ENCODE results near the gene CDH18. TPM values are rescaled to one million over a fixed set of nuclear protein-coding genes. Genes with fewer than 3 reads are reported as not detected.

Gene CDH18
- total and polyA plus RNA-seq, 4 donors: not detected

- no peaks in the 10 kb centered on the region for H3K27me3 ChIP-seq (ENCODE audit: control insufficient read depth in 1 of 2, insufficient read depth in 2 of 2, low read length in 1 of 2)
- intact Hi-C loops (cut with DNase I): no loop called here
- ATAC-seq (ENCODE audit: low FRiP score) (no peak), DNase-seq (no peak)
- H3K4me1 ChIP-seq (ENCODE audit: control insufficient read depth in 1 of 2, insufficient read depth in 2 of 2, low read length in 2 of 2): no peaks in the 10 kb centered on the region
- H3K27ac ChIP-seq (ENCODE audit: low read depth in 1 of 2, low read length in 2 of 2): no peak overlapping the region
- no peaks in the 10 kb centered on the region for H3K9me3 ChIP-seq (ENCODE audit: control insufficient read depth, low read length)
- H3K4me3 ChIP-seq (ENCODE audit: low read length in 2 of 2): no peak overlapping the region
- 64 to 69% methylated on average over 7 of the region's 7 CpGs for WGBS, 2 donors
- H3K36me3 ChIP-seq (ENCODE audit: control insufficient read depth in 1 of 2, insufficient read depth in 2 of 2, low read length in 1 of 2): no peaks in the 10 kb centered on the region
Observed at GRCh38 chr5:19886123-19886917, 101.7 kb downstream of the CDH18 start.

DNA sequence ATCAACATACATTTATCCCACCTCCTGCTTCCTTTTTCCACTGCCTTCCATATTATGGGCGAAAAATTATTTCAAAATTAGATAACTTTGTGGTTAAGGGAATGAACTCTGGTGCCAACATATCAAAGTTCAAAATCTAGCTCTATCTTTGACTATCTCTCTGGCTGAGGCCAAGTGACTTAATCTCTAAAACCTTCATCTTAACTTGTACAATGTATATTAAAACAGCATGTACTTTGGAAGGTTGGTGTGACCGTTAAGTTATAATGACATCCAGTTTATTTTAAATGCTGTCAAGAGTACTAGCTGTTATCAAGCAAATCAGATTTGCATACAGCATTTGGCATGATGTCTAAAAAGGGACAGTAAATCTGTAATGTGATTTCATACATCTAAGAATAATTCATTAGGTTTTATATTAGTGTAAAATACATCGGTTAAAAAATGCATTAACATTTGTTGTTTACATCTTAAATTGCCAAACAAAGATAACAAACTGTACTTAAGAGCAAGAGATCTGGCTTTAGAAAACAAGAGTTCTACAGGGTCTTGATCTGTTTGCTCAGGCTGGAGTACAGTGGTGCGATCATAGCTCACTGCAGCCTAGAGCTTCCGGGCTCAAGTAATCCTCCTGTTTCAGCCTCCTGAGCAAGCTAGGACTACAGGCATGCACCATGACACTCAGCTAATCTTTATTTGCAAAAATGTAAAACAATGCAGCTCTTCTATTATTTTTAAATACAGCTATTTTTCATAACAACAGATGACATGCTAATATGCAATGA, 102.8 kb downstream of the CDH18 start:
- Histone ChIP-seq H3K4me1 (ENCODE audit: control insufficient read depth in 1 of 2, insufficient read depth in 2 of 2, low read length in 2 of 2) (no peaks in the 10 kb centered on the region), H3K4me3 (ENCODE audit: low read length in 2 of 2) (no peak overlapping the region), H3K9me3 (ENCODE audit: control insufficient read depth, low read length) (no peaks in the 10 kb centered on the region), H3K27me3 (ENCODE audit: control insufficient read depth in 1 of 2, insufficient read depth in 2 of 2, low read length in 1 of 2) (no peaks in the 10 kb centered on the region), H3K27ac (ENCODE audit: low read depth in 1 of 2, low read length in 2 of 2) (no peak overlapping the region), H3K36me3 (ENCODE audit: control insufficient read depth in 1 of 2, insufficient read depth in 2 of 2, low read length in 1 of 2) (no peaks in the 10 kb centered on the region)
- ATAC-seq (ENCODE audit: low FRiP score) (no peak), DNase-seq (no peak)
- intact Hi-C loops (cut with DNase I): no loop called here
- WGBS, 2 donors: 66 to 68% methylated on average over 5 of the region's 5 CpGs

DNA sequence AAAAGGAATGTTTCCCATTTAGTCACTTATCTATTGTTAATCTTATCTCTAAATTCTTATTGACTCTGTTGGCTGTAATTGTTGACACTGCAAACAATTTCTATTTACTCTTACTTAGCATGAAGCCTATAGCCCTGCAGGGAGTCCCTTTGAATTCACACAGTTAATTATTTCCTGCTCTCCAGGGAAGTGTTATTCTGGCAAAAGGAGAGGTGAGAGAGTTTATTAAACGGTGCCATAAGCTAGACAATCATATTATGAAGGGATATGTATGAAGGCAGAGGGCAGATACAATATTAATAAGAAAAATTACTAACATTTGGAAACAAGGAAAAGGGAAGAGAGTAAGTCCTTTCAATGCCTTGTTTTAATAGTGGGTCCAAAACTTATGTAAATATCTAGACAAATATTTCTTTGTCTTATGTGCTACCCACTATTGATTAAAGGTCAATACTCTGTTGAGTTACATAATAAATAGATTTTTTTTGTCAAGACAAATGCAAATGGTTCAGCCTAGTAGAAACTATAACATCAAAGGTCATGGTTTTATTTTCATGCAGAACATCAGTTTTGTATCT, 107.1 kb downstream of the CDH18 start:
- no peak overlapping the region for H3K4me3 ChIP-seq (ENCODE audit: low read length in 2 of 2)
- ATAC-seq (ENCODE audit: low FRiP score) (no peak), DNase-seq (no peak)
- no peaks in the 10 kb centered on the region for H3K36me3 ChIP-seq (ENCODE audit: control insufficient read depth in 1 of 2, insufficient read depth in 2 of 2, low read length in 1 of 2)
- WGBS, 2 donors: 2 to 3% methylated on average over 1 of the region's 1 CpG
- intact Hi-C loops (cut with DNase I): no loop called here
- no peaks in the 10 kb centered on the region for H3K9me3 ChIP-seq (ENCODE audit: control insufficient read depth, low read length)
- no peaks in the 10 kb centered on the region for H3K27me3 ChIP-seq (ENCODE audit: control insufficient read depth in 1 of 2, insufficient read depth in 2 of 2, low read length in 1 of 2)
- no peak overlapping the region for H3K27ac ChIP-seq (ENCODE audit: low read depth in 1 of 2, low read length in 2 of 2)
- no peaks in the 10 kb centered on the region for H3K4me1 ChIP-seq (ENCODE audit: control insufficient read depth in 1 of 2, insufficient read depth in 2 of 2, low read length in 2 of 2)

GRCh38 chr5:19880458-19880857, 107.5 kb downstream of the CDH18 start:
- Histone ChIP-seq H3K27me3 (ENCODE audit: control insufficient read depth in 1 of 2, insufficient read depth in 2 of 2, low read length in 1 of 2) (no peaks in the 10 kb centered on the region), H3K27ac (ENCODE audit: low read depth in 1 of 2, low read length in 2 of 2) (no peak overlapping the region), H3K4me3 (ENCODE audit: low read length in 2 of 2) (no peak overlapping the region), H3K9me3 (ENCODE audit: control insufficient read depth, low read length) (no peaks in the 10 kb centered on the region), H3K4me1 (ENCODE audit: control insufficient read depth in 1 of 2, insufficient read depth in 2 of 2, low read length in 2 of 2) (no peaks in the 10 kb centered on the region), H3K36me3 (ENCODE audit: control insufficient read depth in 1 of 2, insufficient read depth in 2 of 2, low read length in 1 of 2) (no peaks in the 10 kb centered on the region)
- no peak for DNase-seq
- no peak for ATAC-seq (ENCODE audit: low FRiP score)
- intact Hi-C loops (cut with DNase I): no loop called here

DNA sequence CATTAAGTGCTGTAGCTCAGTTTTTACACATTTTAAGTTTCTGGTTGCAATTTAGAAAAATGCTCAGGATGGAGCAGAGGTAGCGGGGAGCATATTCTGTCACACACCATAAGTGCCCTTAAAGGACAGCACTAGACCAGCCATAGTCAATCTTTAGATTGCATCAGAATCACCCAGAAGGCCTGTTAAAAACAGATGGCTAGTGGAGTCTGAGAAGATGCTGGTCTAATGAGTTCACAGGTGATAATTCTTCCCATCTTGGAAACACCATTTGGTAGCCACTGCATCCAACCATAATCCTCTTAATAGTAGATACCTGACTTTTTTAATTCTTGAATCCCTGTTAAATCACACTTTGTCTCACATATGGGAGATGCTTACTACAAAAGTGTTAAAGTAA, 113.2 kb downstream of the CDH18 start:
- DNase-seq (no peak), ATAC-seq (ENCODE audit: low FRiP score) (no peak)
- WGBS, 2 donors: 92% methylated on average over 1 of the region's 1 CpG
- no peaks in the 10 kb centered on the region for H3K27me3 ChIP-seq (ENCODE audit: control insufficient read depth in 1 of 2, insufficient read depth in 2 of 2, low read length in 1 of 2)
- no peaks in the 10 kb centered on the region for H3K36me3 ChIP-seq (ENCODE audit: control insufficient read depth in 1 of 2, insufficient read depth in 2 of 2, low read length in 1 of 2)
- no peak overlapping the region for H3K27ac ChIP-seq (ENCODE audit: low read depth in 1 of 2, low read length in 2 of 2)
- no peak overlapping the region for H3K4me3 ChIP-seq (ENCODE audit: low read length in 2 of 2)
- H3K4me1 ChIP-seq (ENCODE audit: control insufficient read depth in 1 of 2, insufficient read depth in 2 of 2, low read length in 2 of 2): no peaks in the 10 kb centered on the region
- H3K9me3 ChIP-seq (ENCODE audit: control insufficient read depth, low read length): peaks cover 3% of the 10 kb centered on the region
- intact Hi-C loops (cut with DNase I): no loop called here

DNA sequence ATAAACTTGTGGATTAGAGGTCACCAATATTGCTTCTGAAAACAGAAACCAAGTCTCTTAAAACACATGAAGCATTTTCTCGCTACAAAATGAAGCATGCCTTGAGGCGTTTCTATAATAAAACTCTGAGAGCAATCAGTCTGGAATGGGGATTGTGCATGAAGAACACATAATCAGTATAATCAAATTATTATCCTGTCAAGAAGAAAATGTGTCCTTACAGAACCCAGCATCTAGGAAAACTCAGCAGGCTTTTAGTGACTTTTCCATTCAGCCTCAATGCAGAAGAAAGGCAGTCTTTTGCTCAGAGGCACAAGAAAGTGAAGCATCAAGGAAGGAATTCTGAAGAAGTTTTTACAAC, 121.9 kb downstream of the CDH18 start:
- Histone ChIP-seq H3K27ac (ENCODE audit: low read depth in 1 of 2, low read length in 2 of 2) (no peak overlapping the region), H3K9me3 (ENCODE audit: control insufficient read depth, low read length) (peaks cover 2% of the 10 kb centered on the region), H3K36me3 (ENCODE audit: control insufficient read depth in 1 of 2, insufficient read depth in 2 of 2, low read length in 1 of 2) (no peaks in the 10 kb centered on the region), H3K4me3 (ENCODE audit: low read length in 2 of 2) (no peak overlapping the region), H3K4me1 (ENCODE audit: control insufficient read depth in 1 of 2, insufficient read depth in 2 of 2, low read length in 2 of 2) (no peaks in the 10 kb centered on the region), H3K27me3 (ENCODE audit: control insufficient read depth in 1 of 2, insufficient read depth in 2 of 2, low read length in 1 of 2) (no peaks in the 10 kb centered on the region)
- ATAC-seq (ENCODE audit: low FRiP score): no peak
- intact Hi-C loops (cut with DNase I): no loop called here
- WGBS, 2 donors: 17 to 20% methylated on average over 2 of the region's 2 CpGs
- DNase-seq: no peak

DNA sequence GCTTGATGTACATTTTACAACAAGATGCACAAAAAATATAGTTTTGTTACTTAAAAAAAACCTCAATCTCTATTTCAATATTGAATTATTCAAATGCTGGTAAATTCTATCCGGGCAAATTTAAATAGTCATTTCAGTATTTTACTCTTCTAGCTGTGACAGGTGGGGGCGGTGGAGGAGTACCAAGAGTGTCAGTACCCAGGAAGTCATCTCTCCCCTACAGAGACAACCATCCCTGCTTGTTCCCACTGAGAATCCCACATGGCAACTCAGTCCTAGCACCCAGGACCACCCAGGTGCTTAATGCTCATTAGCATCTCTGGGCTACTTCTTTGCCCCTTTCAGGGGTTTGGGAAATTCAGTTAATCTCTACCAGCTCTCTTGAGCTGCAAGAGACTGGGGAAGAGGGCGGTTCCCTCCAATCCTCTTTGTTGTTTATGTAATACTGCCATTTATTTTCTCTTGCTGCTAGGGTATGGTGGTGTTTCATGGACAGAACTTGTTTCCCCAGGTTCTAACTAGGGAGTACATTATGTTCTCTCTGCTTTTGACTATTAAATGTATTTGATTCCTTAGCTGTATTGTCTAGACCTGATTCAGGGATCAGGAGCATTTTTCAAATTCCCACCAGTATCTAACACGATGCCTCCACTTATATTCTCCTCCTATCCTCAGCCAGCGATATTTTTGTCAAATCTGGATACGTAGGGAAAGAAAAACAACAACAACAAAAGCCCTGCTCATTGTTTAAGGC, 122.5 kb downstream of the CDH18 start:
- H3K9me3 ChIP-seq (ENCODE audit: control insufficient read depth, low read length): peaks cover 2% of the 10 kb centered on the region
- ATAC-seq (ENCODE audit: low FRiP score) (no peak), DNase-seq (no peak)
- intact Hi-C loops (cut with DNase I): no loop called here
- WGBS, 2 donors: 51 to 53% methylated on average over 6 of the region's 6 CpGs
- no peaks in the 10 kb centered on the region for H3K27me3 ChIP-seq (ENCODE audit: control insufficient read depth in 1 of 2, insufficient read depth in 2 of 2, low read length in 1 of 2)
- no peaks in the 10 kb centered on the region for H3K4me1 ChIP-seq (ENCODE audit: control insufficient read depth in 1 of 2, insufficient read depth in 2 of 2, low read length in 2 of 2)
- H3K27ac ChIP-seq (ENCODE audit: low read depth in 1 of 2, low read length in 2 of 2): no peak overlapping the region
- H3K36me3 ChIP-seq (ENCODE audit: control insufficient read depth in 1 of 2, insufficient read depth in 2 of 2, low read length in 1 of 2): no peaks in the 10 kb centered on the region
- no peak overlapping the region for H3K4me3 ChIP-seq (ENCODE audit: low read length in 2 of 2)

DNA sequence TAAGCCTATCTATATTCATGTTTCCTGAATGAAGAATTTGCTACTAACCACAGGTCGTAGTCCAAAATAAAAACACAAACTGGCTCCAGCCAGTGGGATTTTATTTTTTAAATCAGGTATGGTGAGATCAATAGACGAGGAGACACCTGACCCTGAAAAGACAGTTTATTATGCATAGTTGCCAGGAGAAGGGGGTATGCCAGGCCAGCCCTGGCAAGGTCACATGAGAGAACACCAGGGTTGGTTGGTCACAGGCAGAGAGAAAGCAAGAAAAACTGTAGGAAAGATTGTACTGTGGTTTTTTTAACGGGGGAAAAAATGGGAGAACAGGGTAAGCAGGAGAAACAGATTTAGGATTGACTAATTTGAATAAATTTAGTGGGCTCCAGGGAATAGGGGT, 125.3 kb downstream of the CDH18 start:
- intact Hi-C loops (cut with DNase I): no loop called here
- WGBS, 2 donors: 64 to 73% methylated on average over 3 of the region's 3 CpGs
- no peaks in the 10 kb centered on the region for H3K27me3 ChIP-seq (ENCODE audit: control insufficient read depth in 1 of 2, insufficient read depth in 2 of 2, low read length in 1 of 2)
- H3K27ac ChIP-seq (ENCODE audit: low read depth in 1 of 2, low read length in 2 of 2): no peak overlapping the region
- H3K36me3 ChIP-seq (ENCODE audit: control insufficient read depth in 1 of 2, insufficient read depth in 2 of 2, low read length in 1 of 2): no peaks in the 10 kb centered on the region
- H3K4me3 ChIP-seq (ENCODE audit: low read length in 2 of 2): no peak overlapping the region
- H3K4me1 ChIP-seq (ENCODE audit: control insufficient read depth in 1 of 2, insufficient read depth in 2 of 2, low read length in 2 of 2): no peaks in the 10 kb centered on the region
- ATAC-seq (ENCODE audit: low FRiP score) (no peak), DNase-seq (no peak)
- peaks cover under 1% of the 10 kb centered on the region for H3K9me3 ChIP-seq (ENCODE audit: control insufficient read depth, low read length)
